ENCODE data around the gene RDH13.

DNA sequence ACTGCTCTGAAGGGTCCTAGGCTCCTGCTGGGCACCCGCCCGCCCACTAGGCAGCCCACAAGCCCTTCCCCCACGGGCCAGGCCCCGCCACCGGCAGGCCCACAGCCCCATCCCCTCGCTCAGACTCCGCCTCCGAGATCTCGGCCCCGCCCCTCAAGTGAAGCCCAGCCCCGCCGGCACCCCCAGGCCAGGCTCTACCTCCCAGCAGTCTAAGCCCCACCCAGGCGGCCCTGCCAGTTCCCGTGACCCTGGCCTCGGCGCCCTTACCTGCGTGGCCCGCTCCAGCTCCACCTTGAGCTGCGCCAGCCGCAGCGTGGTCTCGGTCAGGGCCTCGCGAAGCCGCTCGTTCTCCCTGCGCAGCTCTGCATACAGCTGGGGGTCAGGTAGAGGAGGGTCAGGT is 29.0 kb upstream of the RDH13 start:
- TF ChIP-seq, protein P1, sequence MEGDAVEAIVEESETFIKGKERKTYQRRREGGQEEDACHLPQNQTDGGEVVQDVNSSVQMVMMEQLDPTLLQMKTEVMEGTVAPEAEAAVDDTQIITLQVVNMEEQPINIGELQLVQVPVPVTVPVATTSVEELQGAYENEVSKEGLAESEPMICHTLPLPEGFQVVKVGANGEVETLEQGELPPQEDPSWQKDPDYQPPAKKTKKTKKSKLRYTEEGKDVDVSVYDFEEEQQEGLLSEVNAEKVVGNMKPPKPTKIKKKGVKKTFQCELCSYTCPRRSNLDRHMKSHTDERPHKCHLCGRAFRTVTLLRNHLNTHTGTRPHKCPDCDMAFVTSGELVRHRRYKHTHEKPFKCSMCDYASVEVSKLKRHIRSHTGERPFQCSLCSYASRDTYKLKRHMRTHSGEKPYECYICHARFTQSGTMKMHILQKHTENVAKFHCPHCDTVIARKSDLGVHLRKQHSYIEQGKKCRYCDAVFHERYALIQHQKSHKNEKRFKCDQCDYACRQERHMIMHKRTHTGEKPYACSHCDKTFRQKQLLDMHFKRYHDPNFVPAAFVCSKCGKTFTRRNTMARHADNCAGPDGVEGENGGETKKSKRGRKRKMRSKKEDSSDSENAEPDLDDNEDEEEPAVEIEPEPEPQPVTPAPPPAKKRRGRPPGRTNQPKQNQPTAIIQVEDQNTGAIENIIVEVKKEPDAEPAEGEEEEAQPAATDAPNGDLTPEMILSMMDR (IDR thresholded peaks at IDR 0.05): no peak
- no peak for TF ChIP-seq POLR2A (IDR thresholded peaks at IDR 0.05)
